Measurements from ENCODE around the gene MX1. TPM values are rescaled to one million over a fixed set of nuclear protein-coding genes. Genes with fewer than 3 reads are reported as not detected.

The MX1 gene
- total and polyA plus RNA-seq, 4 donors = 15.1 to 21.3 (median 18.0) TPM

- Histone ChIP-seq H3K36me3 (ENCODE audit: control insufficient read depth in 4 of 4, insufficient read depth in 3 of 4, low read depth in 1 of 4, low read length in 3 of 4) (peaks cover 0 to 13% (median 5%) of the 10 kb centered on the region in 4 donors), H3K27ac (ENCODE audit: low read depth in 1 of 2, low read length in 2 of 2) (no peak overlapping the region), H3K9ac (ENCODE audit: low read depth in 1 of 2, low read length in 2 of 2) (no peak overlapping the region), H3K9me3 (ENCODE audit: control insufficient read depth in 4 of 4, low read length in 3 of 4) (no peaks in the 10 kb centered on the region), H3K4me3 (ENCODE audit: low read depth in 1 of 3, low read length in 3 of 3) (no peak overlapping the region), H3K4me1 (ENCODE audit: control insufficient read depth in 4 of 4, insufficient read depth in 4 of 4, low read length in 3 of 4) (peaks cover 10 to 33% (median 20%) of the 10 kb centered on the region in 4 donors), H3K27me3 (ENCODE audit: control insufficient read depth in 4 of 4, insufficient read depth in 4 of 4, low read length in 3 of 4) (no peaks in the 10 kb centered on the region)
- WGBS = 71% methylated on average over 6 of the region's 6 CpGs
- DNase-seq (ENCODE audit: low spot score) = no peak
- TF ChIP-seq ATF3 (IDR thresholded peaks at IDR 0.05) (no peak), HNF4A (conservative IDR thresholded peaks at IDR 0.05) (no peak), TAF1 (conservative IDR thresholded peaks at IDR 0.05) (no peak), GABPA (IDR thresholded peaks at IDR 0.05 in 1 of 2, conservative IDR thresholded peaks at IDR 0.05 in 1 of 2) (no peak), RAD21 (IDR thresholded peaks at IDR 0.05) (no peak), JUND (IDR thresholded peaks at IDR 0.05) (no peak), RXRA (IDR thresholded peaks at IDR 0.05) (no peak)
Measured at GRCh38 chr21:41482301-41482700, 56.3 kb downstream of the MX1 start.

GRCh38 chr21:41482980-41483379, 56.9 kb downstream of the MX1 start:
- no peak for DNase-seq (ENCODE audit: low spot score)
- Histone ChIP-seq H3K27me3 (ENCODE audit: control insufficient read depth in 4 of 4, insufficient read depth in 4 of 4, low read length in 3 of 4) (no peaks in the 10 kb centered on the region), H3K4me1 (ENCODE audit: control insufficient read depth in 4 of 4, insufficient read depth in 4 of 4, low read length in 3 of 4) (peaks cover 9 to 27% (median 17%) of the 10 kb centered on the region in 4 donors), H3K9ac (ENCODE audit: low read depth in 1 of 2, low read length in 2 of 2) (no peak overlapping the region), H3K9me3 (ENCODE audit: control insufficient read depth in 4 of 4, low read length in 3 of 4) (no peaks in the 10 kb centered on the region), H3K27ac (ENCODE audit: low read depth in 1 of 2, low read length in 2 of 2) (no peak overlapping the region), H3K36me3 (ENCODE audit: control insufficient read depth in 4 of 4, insufficient read depth in 3 of 4, low read depth in 1 of 4, low read length in 3 of 4) (peaks cover 0 to 14% (median 6%) of the 10 kb centered on the region in 4 donors), H3K4me3 (ENCODE audit: low read depth in 1 of 3, low read length in 3 of 3) (no peak overlapping the region)
- TF ChIP-seq RXRA (IDR thresholded peaks at IDR 0.05) (no peak), CTCF (IDR thresholded peaks at IDR 0.05; ENCODE audit: low read depth, low read length, missing input control) (no peak), NR2F2 (IDR thresholded peaks at IDR 0.05) (no peak), GABPA (IDR thresholded peaks at IDR 0.05 in 1 of 2, conservative IDR thresholded peaks at IDR 0.05 in 1 of 2) (no peak), TAF1 (conservative IDR thresholded peaks at IDR 0.05) (no peak), ZBTB33 (IDR thresholded peaks at IDR 0.05) (no peak), ATF3 (IDR thresholded peaks at IDR 0.05) (no peak)
- WGBS = 96% methylated on average over 6 of the region's 6 CpGs

GRCh38 chr21:41483415-41483814, 57.4 kb downstream of the MX1 start:
- WGBS = 80% methylated on average over 12 of the region's 12 CpGs
- no peak overlapping the region for H3K9ac ChIP-seq (ENCODE audit: low read depth in 1 of 2, low read length in 2 of 2)
- no peak overlapping the region for H3K27ac ChIP-seq (ENCODE audit: low read depth in 1 of 2, low read length in 2 of 2)
- H3K27me3 ChIP-seq (ENCODE audit: control insufficient read depth in 4 of 4, insufficient read depth in 4 of 4, low read length in 3 of 4) = no peaks in the 10 kb centered on the region
- no peak for DNase-seq (ENCODE audit: low spot score)
- H3K4me3 ChIP-seq (ENCODE audit: low read depth in 1 of 3, low read length in 3 of 3) = no peak overlapping the region
- peaks cover 8 to 22% (median 13%) of the 10 kb centered on the region in 4 donors for H3K4me1 ChIP-seq (ENCODE audit: control insufficient read depth in 4 of 4, insufficient read depth in 4 of 4, low read length in 3 of 4)
- peaks cover 0 to 18% (median 9%) of the 10 kb centered on the region in 4 donors for H3K36me3 ChIP-seq (ENCODE audit: control insufficient read depth in 4 of 4, insufficient read depth in 3 of 4, low read depth in 1 of 4, low read length in 3 of 4)
- no peaks in the 10 kb centered on the region for H3K9me3 ChIP-seq (ENCODE audit: control insufficient read depth in 4 of 4, low read length in 3 of 4)
- no peak for TF ChIP-seq EGR1 (IDR thresholded peaks at IDR 0.05; ENCODE audit: low read depth in 2 of 2)
- TF ChIP-seq CTCF (IDR thresholded peaks at IDR 0.05; ENCODE audit: low read depth, low read length, missing input control) = no peak
- no peak for TF ChIP-seq MAX (IDR thresholded peaks at IDR 0.05)
- TF ChIP-seq ZBTB33 (IDR thresholded peaks at IDR 0.05) = no peak
- no peak for TF ChIP-seq ATF3 (IDR thresholded peaks at IDR 0.05)
- TF ChIP-seq HNF4A (conservative IDR thresholded peaks at IDR 0.05) = no peak
- no peak for TF ChIP-seq FOXA2 (IDR thresholded peaks at IDR 0.05)
- TF ChIP-seq FOXA1 (IDR thresholded peaks at IDR 0.05) = no peak
- TF ChIP-seq RXRA (IDR thresholded peaks at IDR 0.05) = no peak
- TF ChIP-seq RAD21 (IDR thresholded peaks at IDR 0.05) = no peak
- TF ChIP-seq HNF4G (IDR thresholded peaks at IDR 0.05) = no peak
- no peak for TF ChIP-seq JUND (IDR thresholded peaks at IDR 0.05)
- TF ChIP-seq NR2F2 (IDR thresholded peaks at IDR 0.05) = no peak
- no peak for TF ChIP-seq SP1 (IDR thresholded peaks at IDR 0.05)
- TF ChIP-seq GABPA (IDR thresholded peaks at IDR 0.05 in 1 of 2, conservative IDR thresholded peaks at IDR 0.05 in 1 of 2) = no peak
- no peak for TF ChIP-seq TAF1 (conservative IDR thresholded peaks at IDR 0.05)
